HG03432 (cell line): ENCODE results near the gene IP6K2.
A peak's percentile ranks its signal among the peaks of the same experiment; 100 is the strongest.

Experiments used
- ATAC-seq: cut with Tn5 transposase; IDR thresholded peaks from one replicate; pipeline ENCODE4 v1.9.1; 2021; ENCODE audit warnings: mild to moderate bottlenecking, moderate library complexity; ENCODE audit not compliant: unreplicated experiment

The IP6K2 gene

DNA sequence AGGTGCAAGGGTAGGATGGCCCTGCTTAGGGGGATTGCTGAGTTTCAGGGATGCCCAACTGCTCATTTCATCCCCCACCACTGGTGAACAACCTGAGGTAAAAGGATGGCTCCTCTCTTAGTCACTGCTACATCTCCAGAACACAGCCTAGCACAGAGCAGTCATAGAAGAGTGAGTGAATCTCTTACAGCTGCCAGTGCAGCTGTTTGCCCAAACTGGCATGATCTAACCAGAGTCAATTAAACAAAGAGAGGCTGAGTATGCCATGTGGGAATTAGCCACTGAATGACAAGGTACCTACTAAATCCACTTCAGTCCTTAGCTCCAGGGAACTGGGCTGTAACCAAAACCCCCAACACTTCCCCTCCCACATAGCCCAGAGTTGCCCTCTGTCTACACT, 24.5 kb downstream of the IP6K2 start:
- ATAC-seq, result no peak

DNA sequence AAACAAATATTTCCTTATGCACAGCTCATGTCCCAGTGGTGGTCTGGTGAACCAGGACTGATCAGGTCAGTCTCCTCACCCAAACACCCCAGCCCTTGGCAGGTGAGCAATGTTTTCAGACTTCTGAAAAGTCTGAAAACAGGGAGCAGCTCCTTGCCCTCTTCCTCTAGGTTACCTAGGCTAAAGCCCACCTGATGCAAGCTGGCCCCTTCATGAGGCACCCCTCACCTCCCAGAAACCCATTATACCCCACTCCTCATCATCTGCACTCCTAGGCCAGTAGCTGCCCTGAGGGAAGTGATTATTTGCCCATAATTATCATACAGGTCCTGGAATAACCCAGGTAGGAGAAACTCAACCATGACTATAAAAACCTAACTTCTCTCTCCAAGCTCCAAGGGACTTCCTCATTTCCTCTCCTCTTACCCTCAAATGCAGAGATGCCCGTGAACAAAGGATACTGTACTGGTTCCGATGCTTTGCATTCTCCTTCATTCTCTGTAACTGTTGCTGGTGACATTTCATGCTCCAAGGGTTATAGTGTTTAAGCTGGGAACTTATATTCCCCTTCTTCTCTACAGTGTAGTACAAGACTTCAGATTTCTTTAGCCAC, 26.1 kb downstream of the IP6K2 start:
- ATAC-seq, result no peak

DNA sequence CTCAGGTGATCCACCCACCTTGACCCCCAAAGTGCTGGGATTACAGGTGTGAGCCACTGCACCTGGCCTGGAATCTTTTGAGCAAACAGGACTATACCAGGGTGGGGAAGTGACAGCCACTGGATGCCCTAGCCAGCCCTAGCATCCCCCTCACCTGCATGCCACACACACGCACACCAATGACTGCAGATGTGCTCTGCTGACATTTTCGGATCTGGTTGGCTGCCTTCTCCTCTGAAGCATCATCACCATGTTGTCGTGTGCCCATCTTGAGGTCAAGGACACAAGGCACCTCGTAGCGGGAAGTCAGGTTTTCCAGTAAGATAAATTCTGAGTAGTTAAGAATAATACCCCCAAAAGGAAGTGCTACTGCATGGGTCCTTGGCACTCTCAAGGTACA, 27.6 kb downstream of the IP6K2 start:
- ATAC-seq, result no peak

DNA sequence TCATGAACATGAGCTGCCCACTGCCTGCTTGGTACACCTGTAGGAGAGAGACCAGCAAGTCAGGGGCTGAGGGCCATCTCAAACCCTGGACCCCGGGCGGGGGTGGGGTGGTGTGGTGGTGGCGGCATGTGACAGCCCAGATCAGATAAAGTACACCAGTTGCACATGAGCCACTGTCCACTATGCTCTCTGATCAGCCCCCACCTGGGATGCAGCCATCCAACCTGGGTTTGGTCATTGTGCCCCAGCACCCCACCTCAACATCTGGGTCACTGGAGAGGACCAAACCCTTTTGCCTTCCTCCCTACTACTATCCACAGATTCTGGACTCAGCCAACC, 28.3 kb downstream of the IP6K2 start:
- no peak for ATAC-seq

DNA sequence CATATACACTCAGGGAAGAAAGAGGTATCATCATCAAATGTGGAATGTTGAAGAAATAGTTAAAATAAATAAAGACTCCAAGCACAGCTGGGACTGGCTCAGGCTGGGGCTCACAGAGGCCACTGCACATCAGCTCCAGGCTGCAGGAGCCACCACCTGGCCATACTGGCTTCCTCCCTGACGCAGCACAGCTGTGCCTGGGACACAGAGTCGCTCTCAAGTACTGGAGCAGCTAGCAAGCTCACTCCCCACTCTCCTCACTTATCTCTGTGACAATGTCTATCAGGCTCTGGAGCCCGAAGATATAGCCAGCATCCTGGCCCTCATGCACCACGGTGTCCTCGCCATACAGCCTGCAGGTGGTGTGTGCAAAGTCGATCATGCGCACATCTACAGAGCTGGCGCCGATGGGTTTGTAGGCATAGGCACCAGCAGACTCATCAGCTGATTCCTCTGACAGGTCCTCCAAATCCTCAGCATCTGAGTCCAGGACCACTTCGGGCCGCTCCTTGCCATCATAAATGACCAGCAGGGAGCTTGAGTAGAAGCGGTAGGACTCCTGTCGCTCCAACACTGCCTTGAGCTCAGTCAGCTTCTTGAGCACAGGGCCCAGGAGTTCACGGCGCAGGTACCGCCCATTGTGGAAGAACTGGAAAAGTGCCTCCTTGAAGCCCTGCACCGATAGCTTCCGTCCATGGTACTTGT, 28.8 kb downstream of the IP6K2 start:
- ATAC-seq, result no peak

DNA sequence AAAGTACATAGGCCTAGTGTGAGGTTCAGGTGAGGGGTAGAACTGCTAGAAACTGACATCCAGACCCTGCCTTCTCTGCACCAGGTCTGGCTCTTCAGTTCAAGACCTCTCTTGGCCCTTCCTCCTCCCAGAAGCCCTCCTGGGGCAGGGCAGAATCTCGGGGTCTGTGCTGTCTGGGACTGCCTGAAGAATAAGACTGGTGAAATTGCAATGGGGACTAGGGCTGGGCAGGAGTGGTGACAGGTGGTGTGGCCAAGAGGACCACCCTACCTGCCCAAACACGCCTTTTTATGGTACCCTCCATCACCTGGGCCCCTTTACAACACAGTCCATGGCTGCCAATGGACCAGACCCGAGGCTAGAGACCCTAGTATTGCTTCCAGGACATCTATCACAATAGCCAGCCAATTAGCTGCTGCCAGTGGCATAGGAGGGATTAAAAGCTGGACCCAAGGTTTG, 29.8 kb downstream of the IP6K2 start:
- no peak for ATAC-seq

DNA sequence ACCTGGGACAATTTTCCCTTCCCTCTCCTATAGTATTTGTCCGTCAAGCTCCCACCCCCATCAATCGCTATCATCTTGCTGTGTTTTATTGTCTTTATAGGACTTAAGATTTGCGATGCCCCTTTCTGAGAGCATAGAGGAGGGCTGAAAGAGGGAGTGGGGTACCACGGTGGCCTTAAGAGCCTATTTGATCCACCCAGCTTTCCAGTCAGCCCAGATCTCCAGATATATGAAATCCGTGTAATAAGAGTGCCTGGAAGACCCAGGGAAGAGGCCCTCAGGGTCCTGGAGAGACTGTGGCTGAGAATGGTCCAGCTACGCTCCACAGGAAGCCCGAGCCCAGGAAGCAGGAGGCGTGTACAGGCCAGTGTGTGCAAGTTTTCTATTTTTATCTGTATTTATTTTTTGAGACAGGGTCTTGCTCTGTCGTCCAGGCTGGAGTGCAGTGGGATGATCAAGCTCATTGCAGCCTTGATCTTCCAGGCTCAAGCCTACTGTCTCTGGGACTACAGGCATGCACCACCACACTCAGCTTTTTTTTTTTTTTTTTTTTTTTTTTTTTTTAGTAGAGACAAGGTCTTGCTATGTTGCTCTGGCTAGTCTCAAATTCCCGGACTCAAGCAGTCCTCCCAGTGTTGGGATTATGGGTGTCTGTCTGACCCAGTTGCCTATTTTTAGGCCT, 30.3 kb downstream of the IP6K2 start:
- ATAC-seq, result no peak

DNA sequence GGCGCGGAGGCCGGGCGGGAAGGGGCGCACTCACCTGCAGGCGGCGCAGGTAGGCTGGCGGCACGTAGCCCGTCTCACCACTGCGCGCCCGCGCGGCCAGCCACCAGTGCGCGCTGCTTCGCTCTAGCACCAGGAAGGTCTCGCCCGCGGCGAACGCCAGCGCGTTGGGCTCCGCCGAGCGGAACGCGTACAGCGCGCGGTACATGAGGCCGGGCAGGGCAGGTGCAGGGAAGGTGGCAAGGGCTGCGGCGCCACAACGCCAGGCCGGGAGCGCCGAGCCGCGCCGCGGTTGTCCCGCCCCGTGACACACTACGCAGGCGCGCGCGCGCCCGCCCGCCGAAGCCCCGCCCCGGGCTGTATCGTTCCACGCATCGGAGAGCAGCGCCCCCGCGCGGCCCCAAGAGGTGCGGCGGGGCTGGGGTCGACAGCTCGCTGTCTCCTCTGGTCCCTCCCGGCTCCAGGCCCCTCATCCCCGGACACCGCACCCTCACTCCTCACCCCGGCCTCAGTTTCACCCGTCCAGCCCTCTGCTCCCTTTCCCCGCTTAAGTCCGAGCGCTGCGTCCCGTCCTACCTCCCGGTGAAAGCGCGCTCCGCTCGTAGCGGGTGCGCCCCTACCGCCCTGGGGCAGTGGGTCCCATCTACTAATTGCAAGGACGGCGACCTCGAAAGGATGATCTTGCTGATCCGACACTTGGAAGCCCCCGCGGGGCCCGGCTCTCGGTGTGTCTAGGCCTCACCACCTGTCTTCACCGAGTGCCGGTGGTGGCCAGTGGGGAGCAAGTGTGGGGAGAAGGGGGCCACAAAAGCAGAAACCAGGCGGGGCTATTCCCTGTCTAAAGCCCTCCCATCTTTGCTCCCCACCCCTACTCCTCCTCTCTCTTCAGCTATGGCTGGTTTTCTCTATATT, 31.2 kb downstream of the IP6K2 start, which contains the start of gene NCKIPSD:
Gene NCKIPSD (minus strand): TSS at position 313 of the 909 bp plus-strand sequence. CDS start 108 bp downstream, at position 205.
- ATAC-seq, result peak; percentile 86

DNA sequence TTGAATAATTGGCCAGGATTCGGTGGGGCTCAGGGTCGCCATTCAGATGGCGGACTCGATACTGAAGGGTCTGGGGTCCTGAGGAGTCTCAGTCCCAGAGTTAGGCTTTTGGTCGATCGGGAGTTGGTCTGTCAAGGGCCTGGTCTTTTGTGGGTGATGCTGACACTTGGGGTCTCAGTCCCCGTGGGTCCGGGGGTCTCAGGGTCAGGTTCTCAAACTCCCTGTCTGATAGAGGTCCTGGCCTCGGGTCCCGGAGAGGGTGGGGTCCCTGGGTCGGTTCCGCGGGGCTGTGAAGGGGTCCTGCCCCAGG, 31.8 kb downstream of the IP6K2 start:
- ATAC-seq, result no peak

DNA sequence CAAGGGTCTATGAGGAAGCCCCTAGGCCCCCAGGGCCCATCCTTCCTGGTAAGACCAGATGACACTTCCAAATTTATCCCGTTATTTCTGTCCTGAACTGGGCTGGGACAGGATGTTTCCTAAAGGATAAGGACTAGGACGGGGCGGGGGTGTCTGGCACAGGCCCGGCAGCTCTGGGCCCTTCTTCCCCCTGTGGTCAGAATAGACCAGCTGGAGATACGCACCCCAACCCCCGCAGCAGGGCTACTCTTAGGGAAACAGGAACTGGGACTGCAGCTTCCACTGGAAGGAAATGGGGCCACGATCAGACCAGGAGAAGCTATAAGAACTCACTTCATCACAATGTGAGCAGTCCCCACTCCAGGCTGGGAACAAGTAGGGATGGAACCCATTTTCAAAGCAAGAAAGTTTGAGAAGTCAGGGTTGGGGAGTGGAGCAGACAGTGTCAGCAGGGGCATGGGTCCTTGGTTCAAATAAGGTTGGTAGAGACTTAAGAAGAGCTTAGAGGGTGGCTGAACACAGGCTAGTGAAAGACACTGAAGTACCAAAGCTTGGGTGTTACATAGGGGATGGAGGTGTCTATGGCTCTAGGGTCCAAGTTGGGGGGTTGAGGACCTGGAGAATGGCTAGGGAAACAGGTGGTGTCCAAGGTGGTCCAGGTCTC, 32.4 kb downstream of the IP6K2 start:
- ATAC-seq, result no peak

DNA sequence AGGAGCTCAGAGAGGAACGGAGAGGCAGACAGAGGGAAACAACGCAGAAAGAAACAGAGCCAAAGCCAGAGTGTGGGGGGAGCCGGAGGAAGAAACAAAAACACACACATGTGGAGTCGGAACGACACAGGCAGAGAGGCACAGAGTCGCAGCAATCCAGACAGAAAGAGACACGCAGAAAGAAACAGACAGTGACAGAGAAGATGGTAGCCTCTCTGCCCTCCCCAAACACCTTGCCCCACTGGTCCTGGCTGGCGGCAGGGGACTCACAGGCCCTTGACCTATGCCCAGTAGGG, 33.0 kb downstream of the IP6K2 start:
- ATAC-seq, result no peak

DNA sequence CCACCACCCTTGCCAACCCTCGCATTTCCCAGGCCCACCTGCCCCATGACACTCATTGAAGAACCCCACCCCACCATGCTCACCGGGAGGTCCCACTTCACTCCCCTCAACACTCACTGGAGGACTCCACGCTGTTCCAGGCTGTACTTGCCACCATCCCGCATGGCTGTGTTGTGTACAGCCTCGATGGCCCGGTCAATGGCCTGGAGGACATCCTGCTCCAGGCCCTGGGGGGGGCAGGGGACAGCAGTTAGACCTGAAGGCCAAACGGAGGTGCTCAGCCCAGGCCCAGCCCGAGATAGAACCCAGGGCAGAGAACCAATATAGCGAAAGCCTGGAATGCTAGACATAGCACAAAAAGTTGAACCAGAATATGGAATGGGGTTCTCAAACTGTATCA, 34.2 kb downstream of the IP6K2 start:
- no peak for ATAC-seq

DNA sequence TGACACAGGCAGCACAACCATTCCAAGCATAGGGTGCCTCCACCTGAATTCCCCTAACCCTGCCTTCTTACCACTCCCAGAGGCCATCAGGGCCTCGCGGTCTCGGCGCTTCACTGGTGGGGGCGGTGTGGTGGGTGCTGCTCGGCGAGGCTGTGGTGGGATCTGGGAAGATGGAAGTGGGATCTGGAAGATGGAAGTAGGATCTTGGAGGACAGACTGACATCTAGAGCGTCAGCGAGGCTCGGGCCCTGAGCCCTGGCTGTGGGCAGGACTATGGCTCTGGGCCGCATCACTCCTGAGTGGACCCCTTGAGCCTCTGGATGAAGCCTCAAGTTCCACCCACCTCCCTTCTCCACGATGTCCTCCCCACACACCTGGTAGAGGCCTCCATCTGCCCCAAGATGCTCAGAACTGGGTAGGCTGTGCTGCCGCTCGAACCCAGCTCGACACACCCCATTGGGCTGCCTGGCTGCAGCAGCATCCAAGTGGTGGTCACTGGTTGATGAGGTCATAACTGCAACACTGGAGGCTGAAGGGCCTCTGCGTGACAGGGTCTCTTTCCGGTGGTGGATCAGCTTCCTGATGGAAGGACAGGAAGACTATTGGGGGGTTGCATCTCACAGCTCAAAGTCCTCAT, 34.9 kb downstream of the IP6K2 start:
- ATAC-seq, result no peak

DNA sequence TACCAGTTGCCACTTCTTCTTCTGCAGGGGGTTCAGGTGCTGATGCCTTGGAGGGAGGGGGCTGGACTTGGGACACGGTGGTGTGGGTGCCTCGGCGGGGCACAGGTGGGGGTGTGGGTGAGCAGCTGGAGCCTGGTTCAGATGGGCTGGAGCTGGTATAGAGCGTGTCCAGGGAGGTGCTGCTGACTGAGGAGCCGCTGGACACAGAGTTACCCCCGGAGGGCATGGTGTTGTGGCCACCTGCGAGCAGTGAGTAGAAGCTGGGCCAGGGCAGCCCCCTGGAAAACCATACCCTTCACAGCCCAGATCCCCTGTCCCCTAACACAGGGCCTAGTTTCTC, 35.5 kb downstream of the IP6K2 start:
- ATAC-seq, result no peak

DNA sequence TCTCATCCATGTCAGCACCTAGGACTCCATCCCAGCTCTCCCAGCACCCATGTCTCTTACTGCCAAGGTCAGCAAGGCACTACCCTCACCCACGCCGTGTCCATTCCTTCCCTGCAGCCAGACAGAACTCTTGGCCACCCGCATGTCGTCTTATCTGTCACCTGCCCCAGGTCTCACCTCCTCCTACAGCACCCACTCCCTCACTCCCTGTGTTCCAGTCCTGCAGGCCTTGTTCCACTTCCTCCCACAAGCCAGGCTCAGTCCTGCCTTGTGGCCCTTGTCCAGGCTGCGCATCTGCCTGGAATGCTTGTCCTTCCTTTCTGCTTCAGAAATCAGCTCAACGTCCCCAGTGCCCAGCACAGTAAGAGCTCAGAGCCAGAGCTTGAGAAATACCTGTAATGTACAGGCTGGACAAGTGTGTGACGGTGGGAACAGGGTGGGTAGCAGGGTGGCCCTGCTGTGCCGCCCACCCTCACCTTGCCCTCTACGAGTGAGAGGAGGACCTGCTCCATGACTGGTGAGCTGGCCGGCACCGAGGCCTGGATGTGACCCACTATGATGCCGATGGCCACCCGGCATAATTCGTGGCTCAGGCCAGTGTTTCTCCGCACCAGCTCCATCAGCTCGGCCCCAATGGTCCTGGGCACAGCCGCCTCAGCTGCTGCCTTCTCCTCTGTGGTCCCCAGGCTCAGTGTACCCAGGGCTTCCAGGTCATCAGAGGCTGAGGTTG, 36.0 kb downstream of the IP6K2 start:
- no peak for ATAC-seq

DNA sequence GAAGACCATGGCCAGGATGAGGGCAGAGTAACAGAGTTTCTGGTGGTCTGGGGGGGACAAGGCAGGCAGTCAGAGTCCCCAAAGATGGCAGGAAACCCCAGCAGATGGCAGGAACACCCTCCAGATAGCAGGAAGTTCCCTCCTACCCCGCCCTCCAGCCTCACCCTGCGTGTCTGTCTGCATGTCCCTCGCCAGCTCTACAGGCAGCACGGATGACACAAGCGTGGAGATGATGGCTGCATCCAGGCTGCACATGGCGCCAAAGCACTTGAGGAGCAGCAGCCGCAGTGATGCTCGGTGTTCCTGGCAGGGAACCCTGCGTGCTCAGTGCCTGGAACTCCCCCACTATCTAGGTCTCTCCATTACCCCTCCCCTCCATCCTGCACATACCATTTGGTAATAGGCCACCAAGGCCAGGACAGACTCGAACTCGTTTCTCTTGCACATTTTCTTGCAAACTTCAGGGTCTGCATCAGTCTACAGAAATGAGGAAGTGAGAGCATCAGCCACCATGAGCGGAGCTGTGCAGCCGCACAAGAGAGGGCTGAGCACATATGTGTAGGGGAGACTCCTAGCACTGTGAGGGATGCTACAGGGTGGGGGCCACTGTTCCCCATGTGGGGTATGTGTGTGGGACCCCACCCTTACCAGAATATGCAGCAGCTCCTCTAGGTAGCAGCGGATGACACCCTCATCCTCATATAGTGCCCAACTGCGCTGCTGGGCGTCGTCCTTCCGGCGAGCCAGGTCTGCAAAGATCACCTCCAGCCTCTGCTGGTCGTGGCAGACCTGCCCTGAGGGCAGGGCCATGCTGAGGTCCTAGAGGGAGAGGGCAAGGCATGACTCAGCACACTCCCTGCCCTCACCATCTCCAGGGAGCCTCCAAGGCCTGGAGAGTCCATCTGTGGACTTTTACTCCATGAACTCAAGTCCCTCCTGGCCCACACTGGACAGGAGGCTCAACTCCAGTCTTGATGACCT, 37.3 kb downstream of the IP6K2 start:
- ATAC-seq, result no peak

DNA sequence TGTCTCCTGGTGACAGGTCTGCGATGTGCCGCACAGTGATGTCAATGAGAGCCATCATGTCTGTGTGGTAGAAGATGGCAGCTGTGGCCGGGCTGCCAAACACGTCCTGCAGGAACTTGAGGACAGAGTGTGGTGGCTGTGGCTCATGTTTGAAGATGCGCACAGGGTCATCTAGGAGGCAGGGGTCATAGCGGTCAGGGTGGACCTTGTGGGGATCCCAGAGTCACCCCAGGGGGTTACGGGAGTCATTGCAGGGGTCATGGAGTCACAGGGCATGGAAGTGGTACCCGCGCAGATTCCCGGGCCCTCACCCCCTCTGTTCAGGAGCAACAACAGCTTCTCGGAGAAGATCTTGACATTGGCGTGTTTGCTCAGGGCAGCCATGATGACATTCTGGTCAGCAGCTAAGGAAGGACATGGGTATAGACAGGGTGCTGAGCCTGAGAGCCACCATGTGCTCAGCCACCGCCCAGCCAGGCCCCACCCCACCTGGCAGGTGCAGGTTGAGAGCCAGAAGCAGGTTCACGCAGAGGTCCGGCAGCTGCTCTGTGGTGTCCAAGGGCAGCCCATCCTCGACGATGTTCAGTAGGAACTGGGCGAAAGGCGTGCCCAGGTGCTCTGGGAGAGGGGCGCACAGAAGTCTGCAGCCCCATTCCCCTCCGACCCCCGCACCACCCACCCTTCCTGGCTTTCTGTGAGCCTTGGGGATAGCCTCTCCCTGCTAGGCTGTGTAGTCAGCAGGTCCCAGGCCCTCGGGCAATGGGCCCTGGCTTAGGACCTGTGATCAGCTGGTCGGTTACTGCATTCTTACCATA, 38.2 kb downstream of the IP6K2 start:
- no peak for ATAC-seq

DNA sequence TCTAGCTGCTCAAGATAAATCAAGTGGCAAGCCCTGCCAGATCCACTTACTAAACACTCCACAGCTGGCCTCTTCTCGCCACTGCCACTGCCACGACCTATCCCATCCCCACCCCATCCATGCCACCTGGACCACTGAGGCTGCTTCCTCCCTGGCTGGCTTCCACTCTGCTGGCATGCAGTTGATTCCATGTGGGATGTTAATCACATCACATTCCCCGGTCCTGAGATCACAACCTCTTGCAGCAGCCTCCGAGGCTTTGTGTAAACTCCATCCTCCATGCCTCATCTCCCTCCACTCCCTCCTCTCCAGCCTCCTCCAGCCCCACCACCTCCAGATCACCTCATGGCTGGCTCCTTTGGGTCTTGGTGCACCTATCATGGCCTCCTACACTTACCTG, 39.0 kb downstream of the IP6K2 start:
- ATAC-seq, result no peak
